HEK293T (cell line): ENCODE data around the gene WNT8B.

Source experiments
- CTCF ChIA-PET: fragments of 350-600 bp; formaldehyde crosslinking; extraction: SDS; loops from one replicate; lab custom pipeline; 2021; ENCODE audit warnings: antibody characterized with exemption, inconsistent platforms; lab: Yijun Ruan, JAX
- POLR2A ChIA-PET: fragments of 350-600 bp; formaldehyde crosslinking; extraction: SDS; loops from one replicate; lab custom pipeline; 2020; ENCODE audit warnings: antibody characterized with exemption, inconsistent platforms; lab: Yijun Ruan, JAX
- DNase-seq: peaks from one replicate; pipeline ENCODE4 v3.0.0; 2012; ENCODE audit warnings: mixed read lengths; ENCODE audit errors: extremely low spot score
- ARNT ChIP-seq: fragments of 450-650 bp; IDR thresholded peaks from 2 replicates; pipeline ENCODE4 v1.6.1; 2017; ENCODE audit warnings: mild to moderate bottlenecking
- BHLHE40 ChIP-seq: fragments of 450-650 bp; IDR thresholded peaks from 2 replicates; pipeline ENCODE4 v1.6.1; 2016; ENCODE audit warnings: mild to moderate bottlenecking, moderate library complexity, borderline replicate concordance
- CTBP1 ChIP-seq: fragments of 450-650 bp; IDR thresholded peaks from 2 replicates; pipeline ENCODE4 v1.6.1; 2016; ENCODE audit warnings: borderline replicate concordance
- ELF4 ChIP-seq: fragments of 450-650 bp; IDR thresholded peaks from 2 replicates; pipeline ENCODE4 v1.6.1; 2017; ENCODE audit warnings: antibody characterized with exemption
- FOXA1 ChIP-seq: fragments of 450-650 bp; IDR thresholded peaks from 2 replicates; pipeline ENCODE4 v1.6.1; 2016; ENCODE audit warnings: mild to moderate bottlenecking
- FOXK2 ChIP-seq: fragments of 450-650 bp; IDR thresholded peaks from 2 replicates; pipeline ENCODE4 v1.6.1; 2016; ENCODE audit warnings: mild to moderate bottlenecking
- FOXM1 ChIP-seq: fragments of 450-650 bp; IDR thresholded peaks from 2 replicates; pipeline ENCODE4 v1.6.1; 2017; ENCODE audit warnings: mild to moderate bottlenecking, borderline replicate concordance
- HDGF ChIP-seq: fragments of 450-650 bp; IDR thresholded peaks from 2 replicates; pipeline ENCODE4 v1.6.1; 2017; ENCODE audit warnings: antibody characterized with exemption, borderline replicate concordance
- L3MBTL2 ChIP-seq: fragments of 450-650 bp; conservative IDR thresholded peaks from 2 replicates; pipeline ENCODE4 v1.6.1; 2016; ENCODE audit warnings: mild to moderate bottlenecking
- LEF1 ChIP-seq: fragments of 450-650 bp; IDR thresholded peaks from 2 replicates; pipeline ENCODE4 v1.6.1; 2017; ENCODE audit warnings: mild to moderate bottlenecking, borderline replicate concordance
- NFRKB ChIP-seq: fragments of 450-650 bp; IDR thresholded peaks from 2 replicates; pipeline ENCODE4 v1.6.1; 2016; ENCODE audit warnings: mild to moderate bottlenecking, moderate library complexity
- SP1 ChIP-seq: fragments of 450-650 bp; IDR thresholded peaks from 2 replicates; pipeline ENCODE4 v1.6.1; 2017
- SUZ12 ChIP-seq: fragments of 450-650 bp; IDR thresholded peaks from 2 replicates; pipeline ENCODE4 v1.6.1; 2016; ENCODE audit warnings: mild to moderate bottlenecking
- TARDBP ChIP-seq: fragments of 450-650 bp; IDR thresholded peaks from 2 replicates; pipeline ENCODE4 v1.6.1; 2016
- ZNF384 ChIP-seq: fragments of 450-650 bp; IDR thresholded peaks from 2 replicates; pipeline ENCODE4 v1.6.1; 2016
- TF ChIP-seq, protein P1 (sequence below): fragments of 450-650 bp; IDR thresholded peaks from 2 replicates; pipeline ENCODE4 v1.6.1; 2016

The WNT8B gene

DNA sequence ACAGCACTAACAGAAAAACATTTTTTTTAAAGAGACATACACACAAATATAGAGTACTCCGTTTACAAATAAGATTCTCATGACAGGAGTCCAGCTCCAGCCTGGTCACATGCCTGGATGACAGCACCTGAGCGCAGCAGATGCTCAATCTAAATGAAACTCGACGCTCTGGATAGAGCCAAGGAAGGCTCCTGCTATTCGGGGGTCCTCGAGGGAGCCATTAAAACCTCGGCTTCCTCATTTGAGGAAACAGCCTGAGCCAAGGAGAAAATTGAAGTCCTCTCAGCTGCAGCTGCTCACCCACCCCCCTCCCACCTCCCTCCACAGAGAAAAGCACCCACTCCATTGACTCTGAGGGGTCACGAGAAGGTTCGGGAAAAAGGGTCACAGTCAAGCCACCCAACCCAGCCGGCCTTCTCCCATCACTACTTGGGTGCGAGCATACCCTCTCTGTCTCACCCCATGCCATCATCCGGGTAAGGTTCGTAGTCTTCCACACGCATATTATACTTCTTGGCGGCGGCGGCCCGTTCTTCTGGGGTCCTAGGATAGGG, 66.2 kb downstream of the WNT8B start:
- DNase-seq, result no peak
- CTCF ChIA-PET, result no interaction called here
- TF ChIP-seq ARNT (no peak), FOXK2 (no peak), NFRKB (no peak), BHLHE40 (no peak), TARDBP (no peak), FOXM1 (no peak), HDGF (no peak), L3MBTL2 (peak; percentile 62), SUZ12 (no peak)
- POLR2A ChIA-PET, result no interaction called here

DNA sequence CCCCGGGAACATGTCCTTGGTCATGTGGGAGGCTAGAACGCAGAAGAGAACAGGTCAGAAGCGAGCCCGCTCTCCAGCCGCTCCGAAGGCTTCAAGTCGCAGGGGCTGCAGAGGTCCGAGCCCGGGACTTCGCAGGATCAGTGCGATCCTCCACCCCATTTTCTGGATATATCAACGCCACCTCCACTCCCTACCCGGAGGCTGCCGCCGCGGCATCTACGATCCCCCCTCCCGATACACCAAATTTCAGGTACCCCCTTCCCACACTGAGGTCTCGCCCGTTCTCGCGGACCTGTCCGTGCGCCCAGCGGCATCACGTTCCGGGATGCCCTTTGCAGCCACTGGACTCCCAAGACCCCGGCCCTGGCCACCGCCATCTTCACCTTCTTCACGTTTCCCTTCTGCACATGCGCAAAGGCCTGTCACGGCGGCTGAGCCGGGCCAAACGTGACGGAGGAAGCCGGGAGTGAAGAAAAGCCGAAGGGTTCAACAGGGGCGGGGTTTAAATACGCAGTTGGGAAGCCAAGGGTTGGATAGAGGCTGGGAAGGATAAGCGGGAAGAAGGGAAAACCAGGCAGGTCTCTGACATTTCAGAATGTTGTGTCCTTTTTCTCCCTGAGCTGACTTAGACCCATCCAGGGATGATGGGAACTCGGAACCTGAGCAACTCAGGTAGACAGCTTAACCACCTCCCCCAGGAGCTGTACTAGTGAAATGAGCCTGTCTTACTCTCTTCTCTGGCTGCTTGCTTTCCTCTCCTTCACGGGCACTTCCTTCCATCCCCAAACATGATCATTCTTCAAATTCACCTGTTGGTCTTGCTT, 66.9 kb downstream of the WNT8B start, which contains the start of gene NDUFB8:
NDUFB8 (minus strand) TSS at position 397 of the 824 bp plus-strand sequence; CDS start at position 377, 20 bp downstream.
- DNase-seq, result peak; percentile 95
- TF ChIP-seq L3MBTL2 (0 out of 2 replicates have a peak, but pooled peaks have one; percentile 28), ZNF384 (no peak)
- POLR2A ChIA-PET, result interaction anchor here (0.7 to 1.4 kb wide), 6 partner anchors 8 to 359 kb away, joined by 3 to 6 read pairs (median 3); partner anchors contain the start of gene SCD
- CTCF ChIA-PET, result interaction anchor here (0.7 kb wide), 2 partner anchors 47 to 188 kb away, joined by 3 read pairs; no protein-coding TSS in a partner anchor

DNA sequence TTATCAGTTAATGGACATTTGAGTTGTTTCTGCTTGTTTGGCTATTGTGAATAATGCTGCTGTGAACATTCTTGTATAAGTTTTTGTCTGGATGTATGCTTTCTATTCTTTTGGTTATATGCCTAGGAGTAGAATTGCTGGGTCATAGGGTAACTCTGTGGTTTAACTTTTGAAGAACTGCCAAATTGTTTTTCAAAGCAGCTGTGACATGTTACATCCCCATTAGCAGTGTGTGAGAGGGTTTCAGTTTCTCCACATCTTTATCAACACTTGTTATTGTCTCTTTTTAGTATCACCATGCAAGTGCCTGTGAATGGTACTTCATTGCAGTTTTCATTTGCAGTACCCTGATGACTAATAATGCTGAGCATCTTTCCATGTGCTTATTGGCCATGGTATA, 69.0 kb downstream of the WNT8B start:
- no peak for TF ChIP-seq L3MBTL2
- no peak for TF ChIP-seq CTBP1
- no peak for TF ChIP-seq FOXM1
- no peak for TF ChIP-seq ARNT
- TF ChIP-seq FOXK2, result no peak
- TF ChIP-seq, protein P1, sequence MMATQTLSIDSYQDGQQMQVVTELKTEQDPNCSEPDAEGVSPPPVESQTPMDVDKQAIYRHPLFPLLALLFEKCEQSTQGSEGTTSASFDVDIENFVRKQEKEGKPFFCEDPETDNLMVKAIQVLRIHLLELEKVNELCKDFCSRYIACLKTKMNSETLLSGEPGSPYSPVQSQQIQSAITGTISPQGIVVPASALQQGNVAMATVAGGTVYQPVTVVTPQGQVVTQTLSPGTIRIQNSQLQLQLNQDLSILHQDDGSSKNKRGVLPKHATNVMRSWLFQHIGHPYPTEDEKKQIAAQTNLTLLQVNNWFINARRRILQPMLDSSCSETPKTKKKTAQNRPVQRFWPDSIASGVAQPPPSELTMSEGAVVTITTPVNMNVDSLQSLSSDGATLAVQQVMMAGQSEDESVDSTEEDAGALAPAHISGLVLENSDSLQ, result no peak
- TF ChIP-seq FOXA1, result no peak
- TF ChIP-seq BHLHE40, result no peak
- no peak for TF ChIP-seq ELF4
- no peak for TF ChIP-seq ZNF384
- no peak for TF ChIP-seq SUZ12
- TF ChIP-seq NFRKB, result no peak
- no peak for TF ChIP-seq HDGF
- no peak for TF ChIP-seq LEF1
- no peak for TF ChIP-seq TARDBP
- no peak for TF ChIP-seq SP1
- ChIA-PET POLR2A (no interaction called here), CTCF (no interaction called here)
- DNase-seq, result no peak
